Osteocyte (in vitro differentiated cells): ENCODE data around the gene XRCC1. TPM values are rescaled to one million over a fixed set of nuclear protein-coding genes. Genes with fewer than 3 reads are reported as not detected.
A peak's percentile ranks its signal among the peaks of the same experiment; 100 is the strongest.
"Not testable (repeated sequence)": the region's sequence is repeated elsewhere in the genome, so short reads cannot be mapped to it uniquely, and the experiment has no call there.

ENCODE experiments used
- DNase-seq: peaks from one replicate; pipeline ENCODE4 v3.0.0; 2021; ENCODE audit warnings: mixed read lengths; ENCODE audit not compliant: unreplicated experiment; ENCODE audit errors: extremely low spot score
- H3K27ac Mint-ChIP-seq: one replicate; pipeline ENCODE4 v1.8.0; 2021; ENCODE audit warnings: mild to moderate bottlenecking, mixed read lengths; ENCODE audit not compliant: unreplicated experiment
- H3K27me3 Mint-ChIP-seq: one replicate; pipeline ENCODE4 v1.8.0; 2021; ENCODE audit warnings: mixed read lengths; ENCODE audit not compliant: unreplicated experiment
- H3K36me3 Mint-ChIP-seq: one replicate; pipeline ENCODE4 v1.8.0; 2021; ENCODE audit warnings: mixed read lengths; ENCODE audit not compliant: unreplicated experiment
- H3K4me1 Mint-ChIP-seq: one replicate; pipeline ENCODE4 v1.8.0; 2021; ENCODE audit warnings: mixed read lengths; ENCODE audit not compliant: unreplicated experiment
- H3K4me3 Mint-ChIP-seq: one replicate; pipeline ENCODE4 v1.8.0; 2021; ENCODE audit warnings: mild to moderate bottlenecking, moderate library complexity, mixed read lengths; ENCODE audit not compliant: unreplicated experiment
- H3K9me3 Mint-ChIP-seq: one replicate; pipeline ENCODE4 v1.8.0; 2021; ENCODE audit warnings: mixed read lengths; ENCODE audit not compliant: unreplicated experiment
- CTCF ChIP-seq: fragments of 200-600 bp; sonication (generic); IDR thresholded peaks from 2 replicates; pipeline ENCODE4 v1.5.0; 2021; ENCODE audit warnings: antibody characterized with exemption, mild to moderate bottlenecking, moderate library complexity
- total RNA-seq: library from RNA; stranded (reverse); gene quantifications from 2 replicates; pipeline ENCODE4 v1.2.1, GENCODE V29; 2021

The XRCC1 gene
- total RNA-seq, 1 donor from 2014 or later, result 43.2 TPM

- no peaks in the 10 kb centered on the region for H3K9me3 Mint-ChIP-seq
- H3K4me1 Mint-ChIP-seq, result peaks cover 29% of the 10 kb centered on the region
- no peak for TF ChIP-seq CTCF
- H3K27ac Mint-ChIP-seq, result peak within 1 kb of the TSS; percentile 97
- H3K4me3 Mint-ChIP-seq, result peak within 1 kb of the TSS; percentile 91
- H3K36me3 Mint-ChIP-seq, result peaks cover 1% of the 10 kb centered on the region
- H3K27me3 Mint-ChIP-seq, result no peaks in the 10 kb centered on the region
- DNase-seq, result peak; percentile 88
Measured at GRCh38 chr19:43526884-43527859, 48.2 kb downstream of the XRCC1 start, which contains the start of gene ETHE1. Gene ETHE1, minus strand, starts transcription at chr19:43527201. Its CDS starts 24 bp downstream, at chr19:43527177.

GRCh38 chr19:43525836-43526771 lies 49.2 kb downstream of the XRCC1 start:
- no peak for TF ChIP-seq CTCF
- peaks cover 27% of the 10 kb centered on the region for H3K4me1 Mint-ChIP-seq
- peaks cover 1% of the 10 kb centered on the region for H3K36me3 Mint-ChIP-seq
- peak overlapping the region; percentile 78 for H3K27ac Mint-ChIP-seq
- peak overlapping the region; percentile 91 for H3K4me3 Mint-ChIP-seq
- H3K27me3 Mint-ChIP-seq, result no peaks in the 10 kb centered on the region
- H3K9me3 Mint-ChIP-seq, result no peaks in the 10 kb centered on the region
- DNase-seq, result no peak

GRCh38 chr19:43524922-43525835 lies 50.1 kb downstream of the XRCC1 start:
- H3K27ac Mint-ChIP-seq, result peak overlapping the region; percentile 78

GRCh38 chr19:43523696-43524095 lies 51.6 kb downstream of the XRCC1 start:
- not testable (repeated sequence) for DNase-seq, H3K36me3 Mint-ChIP-seq, H3K27ac Mint-ChIP-seq, H3K27me3 Mint-ChIP-seq, H3K4me3 Mint-ChIP-seq, H3K9me3 Mint-ChIP-seq
- H3K4me1 Mint-ChIP-seq, result peaks cover 32% of the 10 kb centered on the region

More at GRCh38 chr19:43524922-43525835, 50.1 kb downstream of the XRCC1 start:
- no peak for DNase-seq
- no peaks in the 10 kb centered on the region for H3K9me3 Mint-ChIP-seq
- no peak for TF ChIP-seq CTCF
- H3K4me3 Mint-ChIP-seq, result peak overlapping the region; percentile 91
- peaks cover 1% of the 10 kb centered on the region for H3K36me3 Mint-ChIP-seq
- peaks cover 27% of the 10 kb centered on the region for H3K4me1 Mint-ChIP-seq
- no peaks in the 10 kb centered on the region for H3K27me3 Mint-ChIP-seq

GRCh38 chr19:43522929-43523328 lies 52.4 kb downstream of the XRCC1 start:
- Mint-ChIP-seq H3K27me3 (no peaks in the 10 kb centered on the region), H3K4me3 (no peak overlapping the region), H3K4me1 (peaks cover 32% of the 10 kb centered on the region), H3K9me3 (no peaks in the 10 kb centered on the region), H3K36me3 (peaks cover 3% of the 10 kb centered on the region), H3K27ac (no peak overlapping the region)
- no peak for DNase-seq
- no peak for TF ChIP-seq CTCF
